ENCODE data around the gene AUTS2.
"Not testable (repeated sequence)": the region's sequence is repeated elsewhere in the genome, so short reads cannot be mapped to it uniquely, and the experiment has no call there.

Gene AUTS2

GRCh38 chr7:69757981-69758430 is 159.7 kb downstream of the AUTS2 start:
- no peak for DNase-seq (ENCODE audit: low read depth in 3 of 3)

DNA sequence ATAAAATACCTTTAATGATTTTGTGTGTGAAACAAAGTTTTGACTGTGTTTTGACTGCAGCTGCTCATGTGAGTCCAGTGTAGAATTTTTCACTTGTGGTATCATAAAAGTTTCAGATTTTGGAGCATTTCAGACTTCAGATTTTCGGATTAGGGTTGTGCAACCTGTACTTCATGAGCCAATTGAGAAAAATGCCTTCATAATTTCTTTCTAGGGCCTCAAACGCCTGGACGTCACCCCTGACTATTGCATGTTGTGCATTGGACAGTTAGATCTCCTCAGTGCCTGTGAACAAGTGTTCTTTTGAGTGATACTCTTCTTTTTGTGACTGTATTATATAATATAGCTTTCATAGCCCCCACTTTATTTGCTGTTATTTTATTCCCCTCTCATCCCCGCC is 161.1 kb downstream of the AUTS2 start:
- no peak for DNase-seq (ENCODE audit: low read depth in 3 of 3)

GRCh38 chr7:69761290-69761922 is 163.1 kb downstream of the AUTS2 start:
- DNase-seq (ENCODE audit: low read depth in 3 of 3): no peak

DNA sequence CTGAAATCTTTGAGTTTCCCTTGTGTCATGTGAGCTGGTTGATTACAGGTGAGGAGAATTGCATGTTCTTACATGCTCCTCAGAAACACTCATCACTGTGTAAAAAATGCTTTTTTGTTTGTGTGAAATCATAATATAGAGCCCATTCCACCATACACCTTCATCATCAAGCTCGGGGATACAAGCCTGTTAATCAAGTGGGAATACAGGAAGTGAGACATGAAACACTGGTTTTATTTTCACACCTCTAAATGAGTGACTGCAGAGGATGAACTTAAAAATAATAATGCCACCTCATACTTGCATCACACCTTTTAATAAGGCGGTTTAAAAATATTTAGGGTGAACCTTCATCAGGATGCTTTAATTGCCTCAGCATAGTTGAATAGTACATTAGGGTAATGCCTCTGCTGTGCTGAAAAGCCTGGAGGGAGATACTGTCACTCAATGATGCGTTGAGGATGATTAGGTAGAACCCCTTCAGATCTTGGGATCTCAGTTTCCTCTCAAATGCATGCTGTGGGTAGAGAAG is 164.6 kb downstream of the AUTS2 start:
- no peak for DNase-seq (ENCODE audit: low read depth in 3 of 3)

DNA sequence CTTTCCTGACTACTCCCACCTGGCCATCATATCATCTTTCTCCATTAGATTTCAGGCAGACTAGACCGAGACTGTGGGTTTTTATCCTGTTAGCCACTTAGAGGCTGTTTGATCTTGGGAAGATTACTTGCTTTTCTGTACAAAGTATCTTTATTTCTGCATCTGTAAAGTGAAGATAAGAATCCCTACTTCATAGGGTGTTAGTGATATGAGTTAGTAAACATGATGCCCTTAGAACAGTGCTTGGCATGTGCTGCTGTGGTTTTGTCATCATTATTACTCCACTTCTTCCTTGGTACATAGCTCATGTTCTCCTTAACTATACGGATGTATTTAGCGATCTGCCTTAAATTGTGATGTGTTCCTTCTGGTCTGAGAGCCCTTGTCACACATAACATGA is 165.2 kb downstream of the AUTS2 start:
- no peak for DNase-seq (ENCODE audit: low read depth in 3 of 3)

DNA sequence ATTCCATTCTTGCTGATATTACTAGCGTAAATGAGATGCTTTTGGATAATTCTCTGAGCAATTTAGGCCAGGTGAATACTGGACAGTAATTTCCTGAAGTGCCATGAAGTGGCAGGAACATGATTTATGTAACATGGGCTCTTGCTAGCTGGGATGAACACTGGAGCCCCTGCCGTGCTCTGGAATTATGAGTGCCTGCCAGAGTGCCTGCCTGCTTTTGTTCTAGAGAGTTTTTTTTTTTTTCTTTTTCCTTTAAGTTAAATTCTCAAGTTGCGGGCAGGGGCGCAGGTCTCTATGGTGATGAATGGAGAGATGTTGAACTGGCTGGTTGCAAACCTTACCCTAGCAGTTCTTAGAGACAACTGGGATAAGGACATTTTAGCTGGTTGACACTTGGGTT is 165.9 kb downstream of the AUTS2 start:
- DNase-seq (ENCODE audit: low read depth in 3 of 3): no peak

- DNase-seq (ENCODE audit: low read depth in 3 of 3): no peak
Observed at GRCh38 chr7:69764681-69765080, 166.4 kb downstream of the AUTS2 start.

DNA sequence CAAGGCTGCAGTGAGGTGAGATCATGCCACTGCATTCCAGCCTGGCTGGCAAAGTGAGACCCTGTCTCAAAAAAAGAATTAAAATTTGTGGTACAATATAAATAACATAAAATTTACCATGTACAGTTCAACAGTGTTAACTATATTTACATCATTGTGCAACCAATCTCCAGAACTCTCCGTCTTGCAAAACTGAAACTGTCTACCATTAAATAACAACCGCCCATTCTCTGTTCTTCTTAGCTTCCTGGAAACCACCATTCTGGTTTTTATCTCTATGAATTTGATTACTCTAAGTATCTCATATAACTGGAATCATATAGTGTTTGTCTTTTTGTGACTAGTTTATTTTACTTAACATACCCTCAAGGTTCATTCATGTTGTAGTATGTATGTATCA is 167.6 kb downstream of the AUTS2 start:
- DNase-seq (ENCODE audit: low read depth in 3 of 3): no peak

DNA sequence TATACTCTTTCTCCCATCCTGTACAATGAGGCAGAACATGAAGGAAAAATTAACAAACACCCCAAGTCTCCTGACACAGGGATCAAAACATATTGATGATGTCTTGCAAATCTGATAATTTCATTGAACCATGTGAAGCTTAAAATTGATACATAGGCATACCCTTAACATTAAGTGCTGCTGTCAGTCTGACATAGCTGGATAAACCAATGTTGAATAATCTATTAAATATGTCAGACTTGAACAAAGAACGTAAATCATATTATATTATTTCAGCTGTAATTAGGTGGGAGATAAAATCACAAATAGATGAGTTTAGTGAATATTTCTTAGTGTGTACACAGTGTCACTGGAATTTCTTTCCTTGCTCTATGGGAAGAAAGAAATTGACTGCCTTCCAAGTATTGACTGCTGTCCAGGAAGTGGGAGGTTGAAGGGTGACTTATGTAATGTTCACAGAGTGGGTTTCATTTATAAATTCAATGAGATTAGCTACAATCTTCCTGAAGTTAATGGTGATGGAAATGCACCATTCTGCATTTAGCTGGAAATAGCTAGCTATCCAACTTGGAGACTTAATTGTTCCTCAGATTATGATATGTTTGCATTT is 170.8 kb downstream of the AUTS2 start:
- no peak for DNase-seq (ENCODE audit: low read depth in 3 of 3)

DNA sequence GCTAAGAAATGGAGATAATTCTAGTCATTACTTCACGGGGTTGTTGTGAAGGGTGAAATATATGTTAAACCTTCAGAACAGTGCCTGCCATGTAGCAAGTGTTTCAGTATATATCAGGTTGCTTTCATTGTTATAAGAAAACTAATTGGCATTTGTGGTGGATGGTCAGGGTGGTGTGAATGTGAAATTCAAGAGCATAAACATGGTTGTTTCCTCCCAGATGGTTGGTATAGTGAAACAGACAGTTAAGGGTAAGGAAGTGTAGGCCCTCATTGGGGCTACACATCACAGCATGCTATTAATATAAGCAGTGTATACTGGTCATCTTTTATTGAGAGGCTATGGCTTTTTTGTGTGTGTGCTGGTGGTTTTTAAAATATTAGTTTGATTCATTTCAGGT is 171.6 kb downstream of the AUTS2 start:
- no peak for DNase-seq (ENCODE audit: low read depth in 3 of 3)

- DNase-seq (ENCODE audit: low read depth in 3 of 3): no peak
Observed at GRCh38 chr7:69770613-69771012, 172.3 kb downstream of the AUTS2 start.

- DNase-seq (ENCODE audit: low read depth in 3 of 3): no peak
Observed at GRCh38 chr7:69772718-69773436, 174.6 kb downstream of the AUTS2 start.

DNA sequence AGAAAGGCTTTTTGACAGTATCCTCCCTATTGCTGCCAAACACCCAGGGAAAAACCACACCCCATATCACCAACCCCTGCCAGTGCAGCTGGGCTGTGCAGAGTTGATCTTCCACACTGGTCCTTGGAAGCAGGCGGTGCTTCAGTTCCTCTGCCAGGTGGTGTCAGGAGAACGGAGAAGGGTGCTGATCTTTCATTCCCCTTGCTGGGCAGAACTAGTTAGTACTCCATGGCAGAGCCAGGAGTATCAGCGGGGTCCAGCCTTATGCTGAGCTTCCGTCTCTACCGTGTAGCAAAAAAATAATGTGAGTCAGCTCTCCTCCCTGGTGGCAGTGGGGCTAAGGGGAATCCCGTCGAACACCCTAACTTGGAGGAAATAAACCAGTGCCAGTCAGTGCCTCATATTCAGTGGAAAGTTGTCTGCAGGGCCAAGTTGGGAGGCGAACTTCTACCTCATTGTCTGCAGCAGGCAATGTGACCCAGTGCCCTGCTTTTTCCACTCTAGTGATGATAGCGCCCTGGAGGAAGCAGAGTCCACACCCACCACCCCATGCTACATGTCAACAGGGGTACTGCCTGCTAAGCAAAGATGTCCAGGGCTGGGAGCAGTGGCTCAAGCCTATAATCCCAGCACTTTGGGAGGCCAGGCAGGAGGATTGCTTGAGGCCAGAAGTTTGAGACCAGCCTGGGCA is 175.4 kb downstream of the AUTS2 start:
- DNase-seq (ENCODE audit: low read depth in 3 of 3): no peak

DNA sequence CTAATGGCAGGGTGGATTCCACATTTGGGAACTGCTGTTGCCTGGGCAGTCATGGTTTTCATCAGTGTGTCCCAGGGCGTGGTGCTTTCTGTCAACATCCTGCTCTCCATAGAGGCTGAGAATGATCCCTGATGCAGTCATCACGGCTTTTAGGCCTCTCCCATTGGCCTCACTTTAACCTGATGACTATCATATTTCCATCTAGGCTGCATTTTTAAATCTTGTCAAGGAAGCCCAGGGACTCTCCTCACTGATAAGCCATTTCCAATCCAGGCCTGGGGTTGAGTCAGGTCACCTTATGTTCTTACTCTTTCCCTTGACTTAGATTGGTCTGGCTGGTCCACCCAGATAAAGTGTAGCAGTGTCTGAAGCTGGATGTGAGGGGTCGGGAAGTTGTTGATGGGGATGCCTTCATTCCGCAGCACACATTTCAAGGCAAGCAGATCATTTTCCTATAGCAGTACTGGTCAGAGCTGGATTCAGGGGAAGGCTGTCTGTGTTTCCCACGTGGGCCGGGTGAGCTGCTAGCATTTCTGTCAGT is 177.0 kb downstream of the AUTS2 start:
- no peak for DNase-seq (ENCODE audit: low read depth in 3 of 3)

- DNase-seq (ENCODE audit: low read depth in 3 of 3): no peak
Observed at GRCh38 chr7:69776611-69777010, 178.3 kb downstream of the AUTS2 start.

DNA sequence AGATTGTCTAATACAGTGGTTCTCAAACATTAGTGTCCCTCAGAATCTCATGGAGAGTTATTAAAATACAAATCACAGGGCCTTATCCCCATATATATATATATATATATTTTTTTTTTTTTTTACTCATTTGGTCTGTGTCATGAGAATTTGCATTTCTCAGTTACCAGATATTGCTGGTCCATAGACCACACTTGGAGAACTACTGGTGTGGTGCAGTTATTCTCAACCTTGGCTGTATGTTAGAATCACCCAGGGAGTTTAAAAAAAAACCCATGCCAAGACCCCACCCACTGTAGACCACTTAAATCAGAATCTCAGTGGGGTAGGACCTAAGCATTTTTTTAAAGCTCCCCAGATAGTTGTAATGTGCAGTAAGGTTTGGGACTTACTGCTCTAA is 179.9 kb downstream of the AUTS2 start:
- DNase-seq (ENCODE audit: low read depth in 3 of 3): no peak

- no peak for DNase-seq (ENCODE audit: low read depth in 3 of 3)
Observed at GRCh38 chr7:69780379-69780778, 182.1 kb downstream of the AUTS2 start.

DNA sequence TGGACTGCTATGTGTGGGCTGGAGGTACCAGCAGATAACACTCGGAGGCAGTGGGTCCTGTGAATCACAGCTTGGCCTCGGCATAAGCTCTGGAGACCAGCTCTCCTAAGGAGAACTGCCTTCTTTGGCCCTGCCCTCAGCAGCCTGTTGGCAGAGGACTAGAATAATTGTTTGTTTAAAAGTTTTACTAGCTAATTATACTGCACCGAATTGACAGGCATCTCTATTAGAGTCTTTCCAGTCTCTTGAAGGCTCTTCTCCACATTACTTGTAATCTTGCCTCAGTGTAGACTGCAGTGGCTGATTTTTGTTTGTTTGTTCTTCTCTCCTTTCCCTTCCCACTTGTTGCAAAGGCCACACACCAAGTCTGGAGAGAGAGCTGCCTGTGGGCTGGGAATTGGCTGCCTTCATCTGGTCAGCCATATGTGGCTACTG is 183.2 kb downstream of the AUTS2 start:
- DNase-seq (ENCODE audit: low read depth in 3 of 3): no peak

DNA sequence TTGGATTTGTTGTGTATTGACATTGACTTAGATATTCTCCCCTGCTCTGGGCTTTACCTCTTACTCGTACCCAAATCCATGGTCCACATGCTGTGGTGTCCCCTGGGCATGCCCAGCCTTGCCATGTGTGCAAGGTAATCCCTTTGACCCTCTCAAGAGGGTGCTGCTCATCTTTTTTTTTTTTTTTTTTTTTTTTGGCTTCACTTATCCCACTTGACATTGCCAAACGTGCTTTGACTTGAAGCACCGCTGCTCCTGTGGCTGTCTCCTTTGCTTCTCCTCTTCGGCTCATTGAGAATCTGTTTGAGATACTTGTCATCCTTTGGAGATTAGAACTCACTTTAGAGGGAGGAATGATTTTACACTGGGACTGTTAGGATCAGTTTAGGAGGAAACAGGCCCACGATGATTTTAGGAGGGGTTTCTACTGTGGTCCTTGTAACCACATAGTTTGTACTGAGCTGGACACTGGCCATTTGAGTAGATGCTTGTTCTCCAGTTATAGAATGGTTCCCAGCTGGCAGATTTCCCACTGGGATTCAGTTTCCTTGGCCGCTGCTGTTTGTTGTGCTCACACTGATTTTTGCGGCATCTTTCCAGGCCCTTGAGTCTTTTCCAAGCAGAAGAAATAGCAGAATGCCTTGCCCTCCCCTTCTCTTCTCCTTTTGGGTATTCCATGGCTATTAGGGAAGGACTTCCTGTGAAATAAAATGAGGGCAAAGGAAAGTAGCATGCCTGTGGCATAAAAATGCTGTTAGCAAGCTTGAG is 184.8 kb downstream of the AUTS2 start:
- no peak for DNase-seq (ENCODE audit: low read depth in 3 of 3)

DNA sequence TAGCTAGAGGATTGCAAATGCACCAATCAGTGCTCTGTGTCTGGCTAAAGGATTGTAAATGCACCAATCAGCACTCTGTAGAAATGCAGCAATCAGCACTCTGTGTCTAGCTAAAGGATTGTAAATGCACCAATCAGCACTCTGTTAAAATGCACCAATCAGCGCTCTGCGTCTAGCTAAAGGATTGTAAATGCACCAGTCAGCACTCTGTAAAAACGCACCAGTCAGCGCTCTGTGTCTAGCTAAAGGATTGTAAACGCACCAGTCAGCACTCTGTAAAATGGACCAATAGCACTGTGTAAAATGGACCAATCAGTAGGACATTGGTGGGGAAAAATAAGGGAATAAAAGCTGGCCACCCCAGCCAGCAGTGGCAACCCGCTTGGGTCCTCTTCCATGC is 187.9 kb downstream of the AUTS2 start:
- not testable (repeated sequence) for DNase-seq (ENCODE audit: low read depth in 3 of 3)

DNA sequence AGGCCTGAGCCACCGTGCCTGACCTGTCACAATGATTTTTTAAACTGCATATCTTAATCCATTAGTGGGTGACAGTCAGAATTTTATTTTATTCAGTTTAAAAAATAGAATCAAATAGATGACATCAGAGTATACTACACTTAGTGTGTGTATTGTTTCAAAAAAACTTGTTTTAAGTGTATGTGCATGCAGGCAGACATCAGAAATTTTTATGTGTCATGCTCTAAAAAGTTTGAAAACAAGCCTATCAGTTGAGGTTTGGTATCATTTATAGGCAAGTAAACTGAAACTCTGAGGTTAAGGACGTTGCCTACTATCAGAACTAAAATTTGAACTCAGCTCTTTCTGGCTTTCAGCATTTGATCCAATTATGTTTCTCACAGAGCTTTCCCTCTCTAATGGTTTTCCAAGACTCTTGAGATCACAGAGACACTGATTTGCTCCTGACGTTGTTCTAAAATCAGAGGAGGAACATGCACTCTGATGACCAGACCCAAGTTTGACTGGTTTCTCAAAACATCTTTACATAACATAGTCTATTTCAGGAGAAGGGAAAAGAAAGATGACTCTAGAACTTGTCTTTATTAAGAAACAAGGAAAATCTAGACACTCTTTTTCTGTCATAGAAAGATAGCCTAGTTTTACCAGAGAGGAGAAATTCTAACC is 188.6 kb downstream of the AUTS2 start:
- no peak for DNase-seq (ENCODE audit: low read depth in 3 of 3)
